Measurements from ENCODE around the gene TUBB4A. TPM values are rescaled to one million over a fixed set of nuclear protein-coding genes. Genes with fewer than 3 reads are reported as not detected.
"Not testable (repeated sequence)": the region's sequence is repeated elsewhere in the genome, so short reads cannot be mapped to it uniquely, and the experiment has no call there.

TUBB4A gene
- total RNA-seq, 1 donor from 2014 or later, result 2.4 TPM

- Histone ChIP-seq H3K4me2 (no peak overlapping the region), H3K79me2 (ENCODE audit: low read depth) (no peaks in the 10 kb centered on the region), H3K27me3 (no peaks in the 10 kb centered on the region), H3K9ac (no peak overlapping the region), H3K9me3 (ENCODE audit: low read depth) (no peaks in the 10 kb centered on the region), H3K4me1 (no peaks in the 10 kb centered on the region), H2AFZ (replicated peaks) (no peak overlapping the region), H3K36me3 (no peaks in the 10 kb centered on the region), H4K20me1 (ENCODE audit: low read depth) (no peaks in the 10 kb centered on the region), H3K27ac (no peak overlapping the region), H3F3A (ENCODE audit: low read depth) (no peaks in the 10 kb centered on the region), H3K4me3 (no peak overlapping the region)
- H3K27ac Mint-ChIP-seq, result no peak overlapping the region
- H3K27me3 Mint-ChIP-seq (ENCODE audit: insufficient read depth, low read depth), result peaks cover 7% of the 10 kb centered on the region
- TF ChIP-seq CTCF (IDR thresholded peaks at IDR 0.05), result no peak
- TF ChIP-seq EZH2phosphoT487 (IDR thresholded peaks at IDR 0.05), result no peak
- TF ChIP-seq EZH2 (IDR thresholded peaks at IDR 0.05), result no peak
- no peaks in the 10 kb centered on the region for H3K9me3 Mint-ChIP-seq
- no peak overlapping the region for H3K4me3 Mint-ChIP-seq
- H3K36me3 Mint-ChIP-seq, result no peaks in the 10 kb centered on the region
- peaks cover 6% of the 10 kb centered on the region for H3K4me1 Mint-ChIP-seq
- DNase-seq (ENCODE audit: low spot score), result no peak
These were observed 7.2 kb upstream of the TUBB4A start for GRCh38 chr19:6509118-6509971.

DNA sequence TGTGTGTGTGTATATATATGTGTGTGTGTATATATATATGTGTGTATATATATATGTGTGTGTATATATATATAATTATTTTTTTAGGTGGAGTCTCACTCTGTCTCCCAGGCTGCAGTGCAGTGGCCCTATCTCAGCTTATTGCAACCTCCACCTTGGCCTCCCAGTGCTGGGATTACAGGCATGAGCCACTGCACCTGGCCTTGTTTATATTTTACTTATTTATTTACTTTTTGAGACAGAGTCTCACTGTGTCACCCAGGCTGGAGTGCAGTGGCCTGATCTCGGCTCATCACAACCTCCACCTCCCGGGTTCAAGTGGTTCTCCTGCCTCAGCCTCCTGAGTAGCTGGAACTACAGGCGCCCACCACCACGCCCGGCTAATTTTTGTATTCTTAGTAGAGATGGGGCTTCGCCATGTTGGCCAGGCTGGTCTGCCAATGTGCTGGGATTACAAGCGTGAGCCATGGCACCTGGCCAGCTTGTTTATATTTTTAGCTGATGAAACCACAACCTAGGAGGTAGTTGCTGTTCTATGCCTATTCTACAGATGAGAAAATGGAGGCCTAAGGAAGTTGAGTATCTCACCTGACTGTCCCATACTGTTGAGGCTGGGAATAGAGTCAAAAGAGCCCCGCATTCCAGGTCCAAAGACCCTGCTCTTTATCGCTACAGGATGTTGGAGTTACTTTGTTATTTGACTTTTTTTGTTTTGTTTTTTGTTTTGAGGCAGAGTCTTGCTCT lies 6.1 kb upstream of the TUBB4A start:
- H3K27me3 ChIP-seq, H3K4me3 Mint-ChIP-seq: not testable (repeated sequence)

GRCh38 chr19:6503407-6504201 lies 1.5 kb upstream of the TUBB4A start:
- H3K36me3 Mint-ChIP-seq, result no peaks in the 10 kb centered on the region
- H3K4me2 ChIP-seq, result no peak overlapping the region
- no peaks in the 10 kb centered on the region for H4K20me1 ChIP-seq (ENCODE audit: low read depth)
- no peak overlapping the region for H3K9ac ChIP-seq
- TF ChIP-seq EZH2phosphoT487 (IDR thresholded peaks at IDR 0.05), result no peak
- no peak overlapping the region for H3K27ac Mint-ChIP-seq
- H3K27ac ChIP-seq, result no peak overlapping the region
- no peak overlapping the region for H3K4me3 Mint-ChIP-seq
- H3K9me3 ChIP-seq (ENCODE audit: low read depth), result no peaks in the 10 kb centered on the region
- H3K36me3 ChIP-seq, result no peaks in the 10 kb centered on the region
- peaks cover 7% of the 10 kb centered on the region for H3K4me1 ChIP-seq
- peaks cover 2% of the 10 kb centered on the region for H3K9me3 Mint-ChIP-seq
- no peaks in the 10 kb centered on the region for H3F3A ChIP-seq (ENCODE audit: low read depth)
- DNase-seq (ENCODE audit: low spot score), result no peak
- H3K4me3 ChIP-seq, result no peak overlapping the region
- H3K79me2 ChIP-seq (ENCODE audit: low read depth), result no peaks in the 10 kb centered on the region
- H2AFZ ChIP-seq (replicated peaks), result no peak overlapping the region
- peaks cover 5% of the 10 kb centered on the region for H3K4me1 Mint-ChIP-seq
- peaks cover 35% of the 10 kb centered on the region for H3K27me3 Mint-ChIP-seq (ENCODE audit: insufficient read depth, low read depth)
- H3K27me3 ChIP-seq, result peaks cover 27% of the 10 kb centered on the region

More for the DNA sequence above, 6.1 kb upstream of the TUBB4A start:
- H3K4me1 Mint-ChIP-seq; DNase-seq (ENCODE audit: low spot score); H3K4me1 ChIP-seq; H3K4me3 ChIP-seq; H3K9me3 Mint-ChIP-seq; H3K27ac ChIP-seq; H3F3A ChIP-seq (ENCODE audit: low read depth); H3K4me2 ChIP-seq; H3K79me2 ChIP-seq (ENCODE audit: low read depth); H3K9ac ChIP-seq; H2AFZ ChIP-seq (replicated peaks); H3K27me3 Mint-ChIP-seq (ENCODE audit: insufficient read depth, low read depth); H3K36me3 Mint-ChIP-seq; H3K36me3 ChIP-seq; H3K27ac Mint-ChIP-seq; H3K9me3 ChIP-seq (ENCODE audit: low read depth); H4K20me1 ChIP-seq (ENCODE audit: low read depth): not testable (repeated sequence)
